HuH-7 (cell line): ENCODE data around the gene HLA-F.

Experiments
- DNase-seq: peaks from one replicate; pipeline ENCODE4 v3.0.0; 2011; ENCODE audit warnings: low spot score

HLA-F gene

GRCh38 chr6:29763491-29764289 lies 40.5 kb downstream of the HLA-F start:
- DNase-seq: no peak

DNA sequence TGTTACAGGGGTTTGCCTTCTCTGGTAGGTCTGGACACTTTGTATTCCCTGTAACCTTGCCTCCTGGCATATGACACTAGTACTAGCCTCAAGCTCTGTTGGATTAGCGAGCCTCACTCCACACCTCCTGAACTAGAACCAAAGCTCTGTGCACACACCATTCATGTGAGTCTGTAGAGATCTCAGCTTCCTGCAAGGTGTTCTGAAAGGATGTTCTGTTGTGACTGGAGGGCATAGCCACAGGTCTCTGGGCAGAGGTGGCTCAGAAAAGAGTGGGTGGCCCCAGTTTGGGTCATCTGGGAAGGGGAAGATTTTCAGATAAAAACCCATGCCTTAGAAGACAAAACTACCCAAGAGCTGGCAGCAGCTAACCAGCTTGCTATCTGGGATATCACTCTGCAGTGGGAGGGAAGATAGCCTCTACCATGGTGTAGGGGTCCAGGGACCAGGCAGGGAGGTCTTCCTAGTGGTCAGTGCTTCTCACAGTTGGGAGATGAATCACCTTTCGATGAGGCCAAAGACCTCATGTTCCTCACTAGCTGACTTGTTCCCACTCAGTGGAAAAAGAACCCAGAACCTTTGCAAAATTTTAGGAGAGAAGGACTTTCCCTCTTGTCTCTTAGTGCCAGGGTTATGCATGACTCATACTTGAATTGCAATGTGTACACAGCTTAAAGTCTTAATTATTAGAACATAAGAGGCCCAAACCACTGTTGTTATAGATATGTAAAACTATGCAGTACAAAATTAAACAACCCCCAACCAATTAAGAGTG lies 41.4 kb downstream of the HLA-F start:
- no peak for DNase-seq

GRCh38 chr6:29769336-29769735 lies 46.1 kb downstream of the HLA-F start:
- DNase-seq: no peak

DNA sequence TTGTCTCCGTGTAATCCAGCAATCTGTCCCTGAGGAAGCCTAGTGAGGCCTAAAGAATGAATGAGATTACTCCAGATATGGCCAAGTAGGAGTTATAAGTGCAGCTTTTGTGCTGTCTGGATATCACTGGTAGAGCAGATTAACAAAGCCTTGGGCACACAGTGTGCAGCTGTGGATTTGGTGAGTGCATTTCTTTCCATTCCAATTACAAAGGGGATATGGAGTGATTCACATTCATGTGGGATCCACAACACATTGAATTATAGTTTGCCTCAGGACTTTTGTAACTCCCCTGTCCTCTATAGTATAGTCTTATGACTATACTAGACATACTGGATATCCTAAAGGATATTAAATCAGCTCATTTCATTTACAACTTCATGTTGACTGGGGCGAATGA lies 47.1 kb downstream of the HLA-F start:
- no peak for DNase-seq

DNA sequence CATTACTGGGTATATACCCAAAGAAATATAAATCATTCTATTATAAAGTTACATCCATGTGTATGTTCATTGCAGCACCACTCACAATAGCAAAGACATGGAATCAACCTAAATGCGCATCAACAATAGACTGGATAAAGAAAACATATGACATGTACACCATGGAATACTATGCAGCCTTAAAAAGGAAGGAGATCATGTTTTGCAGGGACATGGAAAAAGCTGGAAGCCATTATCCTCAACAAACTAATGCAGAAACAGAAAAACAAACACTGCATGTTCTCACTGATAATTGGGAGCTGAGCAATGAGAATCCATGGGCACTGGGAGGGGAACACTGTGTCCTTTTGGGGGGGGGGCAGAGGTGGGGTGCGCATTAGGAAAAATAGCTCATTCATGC lies 53.5 kb downstream of the HLA-F start:
- DNase-seq: no peak
